Measurements from ENCODE around the gene SAMD11. TPM values are rescaled to one million over a fixed set of nuclear protein-coding genes. Genes with fewer than 3 reads are reported as not detected.

The SAMD11 gene
- total RNA-seq, 4 donors from 2014 or later = 2.2 to 26.9 (median 3.0) TPM; not detected in 1

DNA sequence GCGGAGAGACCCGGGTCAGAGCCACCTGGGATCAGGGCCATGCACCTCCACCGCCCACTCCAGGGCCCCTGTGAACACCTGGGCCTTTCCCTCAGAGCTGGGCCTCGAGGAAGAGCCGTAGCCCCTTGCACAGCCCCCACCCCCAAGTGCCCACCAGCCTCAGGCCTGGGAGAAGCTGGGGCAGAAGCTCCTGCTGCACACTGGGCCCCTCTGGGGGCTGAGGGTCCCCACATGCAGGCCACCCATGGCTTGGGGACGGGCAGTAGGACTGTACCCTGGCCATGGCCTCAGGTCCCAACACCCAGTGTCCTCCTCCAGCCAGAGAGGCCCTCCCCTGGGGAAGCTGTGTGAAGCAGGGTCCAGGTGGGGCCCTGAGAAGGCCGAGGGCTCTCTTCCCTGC lies 28.9 kb downstream of the SAMD11 start:
- Histone ChIP-seq H3K27ac (no peak overlapping the region), H3K4me1 (peaks cover 0 to 7% (median 2%) of the 10 kb centered on the region in 4 donors), H3K27me3 (no peaks in the 10 kb centered on the region), H3K9me3 (no peaks in the 10 kb centered on the region), H3K36me3 (peaks cover 0 to 42% (median 18%) of the 10 kb centered on the region in 4 donors), H3K4me3 (no peak overlapping the region)
- WGBS, 2 donors (ENCODE audit: low coverage in 1 of 2) = 91% methylated on average over 4 of the region's 7 CpGs; no CpG with 5 or more reads in 1 of the 2 donors
- TF ChIP-seq POLR2AphosphoS5 (IDR thresholded peaks at IDR 0.05) = no peak
- TF ChIP-seq, protein P1, sequence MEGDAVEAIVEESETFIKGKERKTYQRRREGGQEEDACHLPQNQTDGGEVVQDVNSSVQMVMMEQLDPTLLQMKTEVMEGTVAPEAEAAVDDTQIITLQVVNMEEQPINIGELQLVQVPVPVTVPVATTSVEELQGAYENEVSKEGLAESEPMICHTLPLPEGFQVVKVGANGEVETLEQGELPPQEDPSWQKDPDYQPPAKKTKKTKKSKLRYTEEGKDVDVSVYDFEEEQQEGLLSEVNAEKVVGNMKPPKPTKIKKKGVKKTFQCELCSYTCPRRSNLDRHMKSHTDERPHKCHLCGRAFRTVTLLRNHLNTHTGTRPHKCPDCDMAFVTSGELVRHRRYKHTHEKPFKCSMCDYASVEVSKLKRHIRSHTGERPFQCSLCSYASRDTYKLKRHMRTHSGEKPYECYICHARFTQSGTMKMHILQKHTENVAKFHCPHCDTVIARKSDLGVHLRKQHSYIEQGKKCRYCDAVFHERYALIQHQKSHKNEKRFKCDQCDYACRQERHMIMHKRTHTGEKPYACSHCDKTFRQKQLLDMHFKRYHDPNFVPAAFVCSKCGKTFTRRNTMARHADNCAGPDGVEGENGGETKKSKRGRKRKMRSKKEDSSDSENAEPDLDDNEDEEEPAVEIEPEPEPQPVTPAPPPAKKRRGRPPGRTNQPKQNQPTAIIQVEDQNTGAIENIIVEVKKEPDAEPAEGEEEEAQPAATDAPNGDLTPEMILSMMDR (IDR thresholded peaks at IDR 0.05) = no peak
- TF ChIP-seq POLR2A (IDR thresholded peaks at IDR 0.05) = no peak
- TF ChIP-seq EP300 (IDR thresholded peaks at IDR 0.05; ENCODE audit: low read depth) = no peak
- intact Hi-C loops (cut with DNase I; ENCODE audit: low total_unique reads) (no loop called here), in situ Hi-C loops (cut with MboI; ENCODE audit: low pct_ligation_motif_present in 1 of 4, low pct_unique_long_range_greater_than_20kb in 1 of 4, low sequenced_read_pairs in 3 of 4) (no loop called here)
- no peak for DNase-seq

DNA sequence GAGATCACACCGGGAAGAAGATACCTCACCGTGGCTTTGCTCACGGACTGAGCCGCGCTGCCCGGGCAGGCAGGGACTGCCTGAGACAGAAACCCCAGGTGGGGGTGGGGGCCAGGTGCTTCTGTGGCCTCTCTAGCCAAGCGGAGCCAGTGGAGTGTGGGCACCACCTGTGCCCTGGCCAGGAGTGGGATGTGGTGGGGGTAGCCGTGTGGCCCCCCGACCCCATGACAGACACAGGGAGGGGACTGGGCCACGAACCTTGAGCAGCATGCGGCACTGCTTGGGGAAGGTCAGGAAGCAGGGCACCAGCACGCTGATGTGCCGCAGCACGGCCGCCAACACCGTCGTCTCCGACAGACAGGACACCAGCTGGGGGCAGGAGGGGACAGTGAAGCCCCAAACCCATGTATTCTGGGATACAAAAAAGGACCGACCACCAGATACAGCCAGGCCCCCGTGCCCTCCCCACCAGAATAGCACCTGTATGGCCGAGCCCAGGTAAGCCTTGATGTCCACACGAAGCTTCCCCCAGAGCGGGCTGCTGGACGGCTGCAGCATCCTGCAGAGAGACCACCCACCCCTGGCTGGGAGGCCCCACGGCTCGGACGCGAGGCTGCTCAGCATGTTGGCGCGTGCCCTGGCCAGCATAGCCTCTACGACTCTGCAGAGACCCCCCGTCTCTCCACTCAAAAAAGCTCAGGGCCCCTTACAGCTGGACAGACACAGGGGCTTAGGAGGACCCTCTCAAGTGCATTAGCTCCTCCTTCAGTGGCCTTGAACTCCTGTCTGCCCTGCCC lies 30.0 kb downstream of the SAMD11 start:
- no peak for DNase-seq
- 91% methylated on average over 27 of the region's 32 CpGs; no CpG with 5 or more reads in 1 of the 2 donors for WGBS, 2 donors (ENCODE audit: low coverage in 1 of 2)
- H3K36me3 ChIP-seq = peaks cover 0 to 42% (median 18%) of the 10 kb centered on the region in 4 donors
- intact Hi-C loops (cut with DNase I; ENCODE audit: low total_unique reads) (no loop called here), in situ Hi-C loops (cut with MboI; ENCODE audit: low pct_ligation_motif_present in 1 of 4, low pct_unique_long_range_greater_than_20kb in 1 of 4, low sequenced_read_pairs in 3 of 4) (no loop called here)
- TF ChIP-seq, protein P1 (IDR thresholded peaks at IDR 0.05) = no peak
- TF ChIP-seq EP300 (IDR thresholded peaks at IDR 0.05; ENCODE audit: low read depth) (no peak), POLR2A (IDR thresholded peaks at IDR 0.05) (no peak)
- H3K27ac ChIP-seq = no peak overlapping the region
- H3K9me3 ChIP-seq = no peaks in the 10 kb centered on the region
- no peak overlapping the region for H3K4me3 ChIP-seq
- peaks cover 8 to 17% (median 12%) of the 10 kb centered on the region in 4 donors for H3K4me1 ChIP-seq
- H3K27me3 ChIP-seq = no peaks in the 10 kb centered on the region

DNA sequence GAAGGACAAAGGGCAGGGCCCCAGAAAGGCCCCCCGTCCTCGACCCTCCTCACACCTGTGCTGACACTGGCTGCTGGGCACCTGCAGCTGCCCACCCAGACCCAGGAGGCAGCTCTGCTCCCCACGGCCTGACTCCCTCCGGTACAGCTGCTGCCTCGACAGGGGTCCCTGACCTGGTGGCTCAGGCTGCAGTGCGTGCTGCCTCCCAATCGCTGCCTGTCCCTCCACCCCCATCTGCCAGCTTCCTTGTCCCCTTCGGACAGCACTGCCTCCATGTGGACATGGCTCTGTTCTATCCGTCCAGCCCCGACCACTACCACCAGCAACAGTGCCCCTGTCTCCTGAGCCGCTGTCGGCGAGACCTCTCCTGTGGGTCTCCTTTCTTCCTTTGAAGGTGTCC lies 31.2 kb downstream of the SAMD11 start:
- Histone ChIP-seq H3K27me3 (no peaks in the 10 kb centered on the region), H3K4me3 (no peak overlapping the region), H3K4me1 (peaks cover 12 to 23% (median 19%) of the 10 kb centered on the region in 4 donors), H3K36me3 (peaks cover 0 to 42% (median 16%) of the 10 kb centered on the region in 4 donors), H3K9me3 (no peaks in the 10 kb centered on the region), H3K27ac (no peak overlapping the region)
- intact Hi-C loops (cut with DNase I; ENCODE audit: low total_unique reads) (no loop called here), in situ Hi-C loops (cut with MboI; ENCODE audit: low pct_ligation_motif_present in 1 of 4, low pct_unique_long_range_greater_than_20kb in 1 of 4, low sequenced_read_pairs in 3 of 4) (no loop called here)
- TF ChIP-seq POLR2A (IDR thresholded peaks at IDR 0.05) (no peak), EP300 (IDR thresholded peaks at IDR 0.05; ENCODE audit: low read depth) (no peak), POLR2AphosphoS5 (IDR thresholded peaks at IDR 0.05) (no peak)
- TF ChIP-seq, protein P1 (IDR thresholded peaks at IDR 0.05) = no peak
- DNase-seq = no peak
- 85% methylated on average over 13 of the region's 13 CpGs; no CpG with 5 or more reads in 1 of the 2 donors for WGBS, 2 donors (ENCODE audit: low coverage in 1 of 2)

DNA sequence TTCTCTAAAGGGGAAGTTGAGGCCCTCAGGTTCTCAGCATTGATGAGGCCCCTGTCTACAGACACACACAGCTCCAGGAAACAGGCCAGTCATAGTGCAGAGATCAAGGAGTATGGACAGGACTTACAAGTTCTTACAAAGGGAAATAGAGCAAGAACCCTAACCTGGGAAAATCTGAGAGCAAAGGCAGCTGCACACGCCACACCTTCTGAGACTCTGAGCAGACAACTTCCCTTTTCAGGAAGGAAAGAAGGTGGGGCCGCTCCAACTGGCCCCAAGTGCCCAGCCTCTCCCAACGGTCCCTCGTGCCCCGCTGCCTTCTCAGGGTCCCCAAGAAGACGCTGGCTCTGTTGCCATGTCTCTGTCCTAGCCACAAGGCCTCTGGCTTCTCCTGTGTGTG lies 31.8 kb downstream of the SAMD11 start:
- Histone ChIP-seq H3K36me3 (peaks cover 0 to 42% (median 16%) of the 10 kb centered on the region in 4 donors), H3K4me1 (peaks cover 13 to 26% (median 23%) of the 10 kb centered on the region in 4 donors), H3K27ac (no peak overlapping the region), H3K27me3 (no peaks in the 10 kb centered on the region), H3K9me3 (no peaks in the 10 kb centered on the region), H3K4me3 (no peak overlapping the region)
- DNase-seq = no peak
- in situ Hi-C loops (cut with MboI; ENCODE audit: low pct_ligation_motif_present in 1 of 4, low pct_unique_long_range_greater_than_20kb in 1 of 4, low sequenced_read_pairs in 3 of 4) (no loop called here), intact Hi-C loops (cut with DNase I; ENCODE audit: low total_unique reads) (no loop called here)
- 83 to 93% methylated on average over 3 to 6 of the region's 6 CpGs for WGBS, 2 donors (ENCODE audit: low coverage in 1 of 2)
- TF ChIP-seq EP300 (IDR thresholded peaks at IDR 0.05; ENCODE audit: low read depth) (no peak), POLR2A (IDR thresholded peaks at IDR 0.05) (no peak), POLR2AphosphoS5 (IDR thresholded peaks at IDR 0.05) (no peak)
- TF ChIP-seq, protein P1 (IDR thresholded peaks at IDR 0.05) = no peak

Data from transverse colon (tissue), 4 donors.